PFSK-1 (cell line): Measurements from ENCODE around the gene SENP7.

Experiments
- FOXP2 ChIP-seq: optimal IDR thresholded peaks from 2 replicates; pipeline ENCODE3; 2011; ENCODE audit warnings: borderline replicate concordance, control low read depth, inconsistent platforms; ENCODE audit not compliant: insufficient read depth; ENCODE audit errors: extremely low read length, extremely low read depth
- POLR2AphosphoS5 ChIP-seq: IDR thresholded peaks from 2 replicates; pipeline ENCODE4 v1.6.1; 2012; ENCODE audit warnings: low read depth, mild to moderate bottlenecking, control low read depth, low read length, moderate library complexity
- REST ChIP-seq, 2 experiments: IDR thresholded peaks; 2 replicates each; pipeline versions ENCODE4 v1.6.1 to v1.8.0; 2011 to 2012; ENCODE audit warnings: low read depth in 2 of 2, low read length in 2 of 2, control low read depth in 1 of 2, inconsistent platforms in 1 of 2, mild to moderate bottlenecking in 1 of 2, moderate library complexity in 1 of 2; ENCODE audit not compliant: insufficient read depth in 1 of 2
- SIN3A ChIP-seq: IDR thresholded peaks from 2 replicates; pipeline ENCODE4 v1.6.1; 2012; ENCODE audit warnings: mild to moderate bottlenecking, low read length, moderate library complexity, borderline replicate concordance; ENCODE audit not compliant: insufficient read depth
- TAF1 ChIP-seq: IDR thresholded peaks from 2 replicates; pipeline ENCODE4 v1.6.1; 2012; ENCODE audit warnings: low read length, control low read depth, borderline replicate concordance; ENCODE audit not compliant: insufficient read depth

The SENP7 gene

GRCh38 chr3:101279162-101279561 lies 233.8 kb downstream of the SENP7 start:
- TF ChIP-seq TAF1: no peak
- TF ChIP-seq FOXP2: no peak
- TF ChIP-seq SIN3A: no peak
- no peak for TF ChIP-seq REST (IDR thresholded peaks at IDR 0.05; ENCODE audit: insufficient read depth in 1 of 2, low read depth in 2 of 2, low read length in 2 of 2)
- no peak for TF ChIP-seq POLR2AphosphoS5

- TF ChIP-seq TAF1: no peak
- TF ChIP-seq FOXP2: no peak
- TF ChIP-seq REST (IDR thresholded peaks at IDR 0.05; ENCODE audit: insufficient read depth in 1 of 2, low read depth in 2 of 2, low read length in 2 of 2): no peak
- no peak for TF ChIP-seq SIN3A
- TF ChIP-seq POLR2AphosphoS5: no peak
These were observed 234.3 kb downstream of the SENP7 start for GRCh38 chr3:101278727-101279126.
